Keratinocyte (primary cell): ENCODE results near the gene PP2D1. TPM values are rescaled to one million over a fixed set of nuclear protein-coding genes. Genes with fewer than 3 reads are reported as not detected.

ENCODE experiments used
- DNase-seq: peaks from one replicate; pipeline ENCODE4 v3.0.0-alpha.2; 2011; ENCODE audit warnings: low read depth, missing footprints, low spot score
- FAIRE-seq: peaks from 2 replicates; lab custom pipeline; 2011; peaks lifted over from hg19 to GRCh38; lab: Jason Lieb, UNC
- H2AFZ ChIP-seq: 2 replicates; pipeline ENCODE4 v1.6.0; 2012; ENCODE audit warnings: low read length, control low read depth, inconsistent platforms; ENCODE audit not compliant: control insufficient read depth
- H3K27ac ChIP-seq: 2 replicates; pipeline ENCODE4 v1.5.1; 2011; ENCODE audit warnings: low read length; ENCODE audit not compliant: control insufficient read depth, insufficient read depth
- H3K27me3 ChIP-seq: 3 replicates; pipeline ENCODE4 v1.6.0; 2011; ENCODE audit warnings: low read length; ENCODE audit not compliant: control insufficient read depth, insufficient read depth; ENCODE audit errors: extremely low read depth
- H3K36me3 ChIP-seq, 2 experiments: 2 replicates in 1 of 2; 3 replicates in 1 of 2; pipeline ENCODE4 v1.5.1; 2011; ENCODE audit warnings: low read length in 2 of 2, mild to moderate bottlenecking in 1 of 2; ENCODE audit not compliant: control insufficient read depth in 2 of 2, insufficient read depth in 2 of 2; ENCODE audit errors: extremely low read depth in 1 of 2
- H3K4me1 ChIP-seq: 3 replicates; pipeline ENCODE4 v1.5.1; 2011; ENCODE audit warnings: low read length; ENCODE audit not compliant: control insufficient read depth, insufficient read depth; ENCODE audit errors: extremely low read depth
- H3K4me2 ChIP-seq: 3 replicates; pipeline ENCODE4 v1.6.0; 2011; ENCODE audit warnings: low read depth, low read length; ENCODE audit not compliant: control insufficient read depth, insufficient read depth; ENCODE audit errors: extremely low read depth
- H3K4me3 ChIP-seq, 3 experiments: fragments of 200-600 bp in 1 of 3; sonication (generic) in 1 of 3; 2 replicates in 2 of 3; 3 replicates in 1 of 3; pipeline ENCODE4 v1.5.1; 2011 to 2016; ENCODE audit warnings: low read length in 3 of 3, mild to moderate bottlenecking in 3 of 3, control low read depth in 2 of 3, inconsistent platforms in 1 of 3, low read depth in 1 of 3, mixed read lengths in 1 of 3, mixed run types in 1 of 3, moderate library complexity in 1 of 3; ENCODE audit not compliant: control insufficient read depth in 2 of 3, insufficient read depth in 2 of 3; ENCODE audit errors: extremely low read depth in 1 of 3
- H3K79me2 ChIP-seq: 2 replicates; pipeline ENCODE4 v1.6.0; 2012; ENCODE audit warnings: low read length; ENCODE audit not compliant: control insufficient read depth, insufficient read depth
- H3K9ac ChIP-seq: 3 replicates; pipeline ENCODE4 v1.6.0; 2011; ENCODE audit warnings: low read length; ENCODE audit not compliant: control insufficient read depth, insufficient read depth; ENCODE audit errors: extremely low read depth
- H3K9me1 ChIP-seq: 3 replicates; pipeline ENCODE4 v1.6.0; 2011; ENCODE audit warnings: low read length; ENCODE audit not compliant: control insufficient read depth, insufficient read depth; ENCODE audit errors: extremely low read depth
- H3K9me3 ChIP-seq: 2 replicates; pipeline ENCODE4 v1.5.1; 2012; ENCODE audit warnings: low read depth, low read length; ENCODE audit not compliant: control insufficient read depth
- H4K20me1 ChIP-seq: 3 replicates; pipeline ENCODE4 v1.6.0; 2011; ENCODE audit warnings: low read length; ENCODE audit not compliant: control insufficient read depth, insufficient read depth; ENCODE audit errors: extremely low read depth
- EZH2 ChIP-seq: IDR thresholded peaks from one replicate; pipeline ENCODE4 v1.6.1; 2012; ENCODE audit warnings: inconsistent platforms, mild to moderate bottlenecking, low read length, moderate library complexity
- dilution Hi-C: fragments of 300-500 bp; cut with MboI; formaldehyde crosslinking; loops from one replicate; pipeline ENCODE4 v1.7.0; 2020; ENCODE audit warnings: low sequenced_read_pairs; ENCODE audit not compliant: extremely low pct_ligation_motif_present
- polyA plus RNA-seq, 5 experiments: library from polyadenylated mRNA; depleted of rRNA in 3 of 5; stranded (reverse) in 3 of 5; stranded (forward) in 1 of 5; unstranded in 1 of 5; fragments of >200 nt; gene quantifications; 1 replicate in 1 of 5; 2 replicates in 3 of 5; 3 replicates in 1 of 5; pipeline versions ENCODE4 v1.2.1 to v1.2.3, GENCODE V29; 2011 to 2012; ENCODE audit warnings: missing spikeins in 2 of 5, low read depth in 1 of 5, low replicate concordance in 1 of 5
- TF ChIP-seq, protein P1 (sequence below), 3 experiments: IDR thresholded peaks in 1 of 3; conservative IDR thresholded peaks in 1 of 3; optimal IDR thresholded peaks in 1 of 3; 2 replicates in 2 of 3; 3 replicates in 1 of 3; pipeline versions ENCODE3 to v1.5.1; 2011; ENCODE audit warnings: low read length in 3 of 3, mild to moderate bottlenecking in 3 of 3, moderate library complexity in 2 of 3, control low read depth in 1 of 3, inconsistent platforms in 1 of 3; ENCODE audit not compliant: insufficient read depth in 2 of 3; ENCODE audit errors: extremely low read depth in 1 of 3

The PP2D1 gene
- polyA plus RNA-seq, 1 donor (not counting 4 experiments of a cell fraction or from before 2014, with no cell fraction given): not detected

DNA sequence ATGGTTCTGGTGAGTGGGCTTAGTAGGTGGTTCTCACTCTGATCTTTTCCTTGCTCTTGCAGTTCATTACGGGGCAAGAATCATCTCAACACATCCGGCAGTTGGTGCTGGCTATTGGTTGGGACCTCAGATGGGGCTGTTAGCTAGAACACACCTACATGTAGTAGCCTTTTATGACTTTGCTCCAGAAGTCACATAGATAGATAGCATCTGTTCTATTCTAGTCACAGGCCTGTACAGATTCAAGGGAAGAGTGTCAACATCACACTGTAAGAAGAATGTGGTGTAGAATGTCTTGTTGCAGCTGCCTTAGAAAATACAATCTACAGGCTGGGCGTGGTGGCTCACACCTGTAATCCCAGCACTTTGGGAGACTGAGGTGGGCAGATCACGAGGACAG is 50.1 kb downstream of the PP2D1 start:
- FAIRE-seq: no peak
- H3K36me3 ChIP-seq: peaks cover 1 to 11% of the 10 kb centered on the region in 2 experiments
- H3K9me1 ChIP-seq: no peaks in the 10 kb centered on the region
- H2AFZ ChIP-seq: no peak overlapping the region
- no peak for DNase-seq
- H4K20me1 ChIP-seq: peaks cover 10% of the 10 kb centered on the region
- H3K4me1 ChIP-seq: no peaks in the 10 kb centered on the region
- TF ChIP-seq EZH2: no peak
- TF ChIP-seq, protein P1, sequence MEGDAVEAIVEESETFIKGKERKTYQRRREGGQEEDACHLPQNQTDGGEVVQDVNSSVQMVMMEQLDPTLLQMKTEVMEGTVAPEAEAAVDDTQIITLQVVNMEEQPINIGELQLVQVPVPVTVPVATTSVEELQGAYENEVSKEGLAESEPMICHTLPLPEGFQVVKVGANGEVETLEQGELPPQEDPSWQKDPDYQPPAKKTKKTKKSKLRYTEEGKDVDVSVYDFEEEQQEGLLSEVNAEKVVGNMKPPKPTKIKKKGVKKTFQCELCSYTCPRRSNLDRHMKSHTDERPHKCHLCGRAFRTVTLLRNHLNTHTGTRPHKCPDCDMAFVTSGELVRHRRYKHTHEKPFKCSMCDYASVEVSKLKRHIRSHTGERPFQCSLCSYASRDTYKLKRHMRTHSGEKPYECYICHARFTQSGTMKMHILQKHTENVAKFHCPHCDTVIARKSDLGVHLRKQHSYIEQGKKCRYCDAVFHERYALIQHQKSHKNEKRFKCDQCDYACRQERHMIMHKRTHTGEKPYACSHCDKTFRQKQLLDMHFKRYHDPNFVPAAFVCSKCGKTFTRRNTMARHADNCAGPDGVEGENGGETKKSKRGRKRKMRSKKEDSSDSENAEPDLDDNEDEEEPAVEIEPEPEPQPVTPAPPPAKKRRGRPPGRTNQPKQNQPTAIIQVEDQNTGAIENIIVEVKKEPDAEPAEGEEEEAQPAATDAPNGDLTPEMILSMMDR (optimal IDR thresholded peaks at IDR 0.05 in 1 of 3, IDR thresholded peaks at IDR 0.05 in 1 of 3, conservative IDR thresholded peaks at IDR 0.05 in 1 of 3; ENCODE audit: extremely low read depth in 1 of 3, insufficient read depth in 2 of 3, low read length in 3 of 3): no peak
- dilution Hi-C loops: no loop called here
- H3K4me3 ChIP-seq: no peak overlapping the region
- no peak overlapping the region for H3K27ac ChIP-seq
- H3K9ac ChIP-seq: no peak overlapping the region
- H3K9me3 ChIP-seq: no peaks in the 10 kb centered on the region
- H3K27me3 ChIP-seq: no peaks in the 10 kb centered on the region
- no peak overlapping the region for H3K4me2 ChIP-seq
- H3K79me2 ChIP-seq: peaks cover 94% of the 10 kb centered on the region

DNA sequence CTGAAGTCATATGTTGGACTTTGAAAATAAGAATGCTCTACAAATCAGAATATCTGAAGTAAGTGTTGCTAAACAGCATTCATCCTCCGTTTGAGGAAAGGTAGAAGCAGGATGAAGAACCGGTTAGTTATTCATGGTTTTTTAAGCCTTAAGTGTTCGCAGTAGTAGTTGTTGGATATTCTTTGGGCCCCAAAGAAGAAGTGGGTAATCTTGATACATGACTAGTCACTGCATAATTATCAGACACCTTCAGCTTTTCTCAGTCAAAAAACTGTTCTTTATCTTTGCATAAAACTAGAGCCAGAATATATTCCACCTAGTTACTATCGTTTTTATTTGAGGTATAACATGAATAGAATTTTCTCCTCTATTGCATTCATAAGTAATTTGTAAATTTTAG is 51.4 kb downstream of the PP2D1 start:
- Histone ChIP-seq H3K4me1 (no peaks in the 10 kb centered on the region), H3K79me2 (peaks cover 94% of the 10 kb centered on the region), H2AFZ (no peak overlapping the region), H3K4me3 (no peak overlapping the region), H4K20me1 (peaks cover 10% of the 10 kb centered on the region), H3K4me2 (no peak overlapping the region), H3K9me3 (no peaks in the 10 kb centered on the region), H3K9me1 (no peaks in the 10 kb centered on the region), H3K36me3 (peaks cover 1 to 16% of the 10 kb centered on the region in 2 experiments), H3K27ac (no peak overlapping the region), H3K27me3 (no peaks in the 10 kb centered on the region), H3K9ac (no peak overlapping the region)
- DNase-seq: no peak
- no peak for FAIRE-seq
- no peak for TF ChIP-seq EZH2
- TF ChIP-seq, protein P1 (optimal IDR thresholded peaks at IDR 0.05 in 1 of 3, IDR thresholded peaks at IDR 0.05 in 1 of 3, conservative IDR thresholded peaks at IDR 0.05 in 1 of 3; ENCODE audit: extremely low read depth in 1 of 3, insufficient read depth in 2 of 3, low read length in 3 of 3): no peak
- dilution Hi-C loops: no loop called here
